Chondrocyte (in vitro differentiated cells): ENCODE results near the gene ARHGAP26. TPM values are rescaled to one million over a fixed set of nuclear protein-coding genes. Genes with fewer than 3 reads are reported as not detected.

ENCODE experiments used
- DNase-seq: peaks from one replicate; pipeline ENCODE4 v3.0.0; 2021; ENCODE audit warnings: mixed read lengths, low spot score
- H3K27ac Mint-ChIP-seq: one replicate; pipeline ENCODE4 v1.8.0; 2021; ENCODE audit warnings: mild to moderate bottlenecking, moderate library complexity, mixed read lengths; ENCODE audit not compliant: unreplicated experiment
- H3K27me3 Mint-ChIP-seq: 2 replicates; pipeline ENCODE4 v1.8.0; 2021; ENCODE audit warnings: low read depth, mixed read lengths
- H3K36me3 Mint-ChIP-seq: 2 replicates; pipeline ENCODE4 v1.8.0; 2021; ENCODE audit warnings: low read depth, mixed read lengths
- H3K4me1 Mint-ChIP-seq: 2 replicates; pipeline ENCODE4 v1.8.0; 2021; ENCODE audit warnings: low read depth, mild to moderate bottlenecking, mixed read lengths
- H3K4me3 Mint-ChIP-seq: one replicate; pipeline ENCODE4 v1.8.0; 2021; ENCODE audit warnings: mild to moderate bottlenecking, moderate library complexity, mixed read lengths; ENCODE audit not compliant: unreplicated experiment
- H3K9me3 Mint-ChIP-seq: 2 replicates; pipeline ENCODE4 v1.8.0; 2021; ENCODE audit warnings: low read depth, mixed read lengths
- total RNA-seq: library from RNA; stranded (reverse); gene quantifications from 3 replicates; pipeline ENCODE4 v1.2.1, GENCODE V29; 2021
- TF ChIP-seq, protein P1 (sequence below): fragments of 200-600 bp; sonication (generic); IDR thresholded peaks from 2 replicates; pipeline ENCODE4 v1.5.0; 2021; ENCODE audit warnings: antibody characterized with exemption, mild to moderate bottlenecking, moderate library complexity

ARHGAP26 gene
- total RNA-seq, 1 donor from 2014 or later: 16.4 TPM

DNA sequence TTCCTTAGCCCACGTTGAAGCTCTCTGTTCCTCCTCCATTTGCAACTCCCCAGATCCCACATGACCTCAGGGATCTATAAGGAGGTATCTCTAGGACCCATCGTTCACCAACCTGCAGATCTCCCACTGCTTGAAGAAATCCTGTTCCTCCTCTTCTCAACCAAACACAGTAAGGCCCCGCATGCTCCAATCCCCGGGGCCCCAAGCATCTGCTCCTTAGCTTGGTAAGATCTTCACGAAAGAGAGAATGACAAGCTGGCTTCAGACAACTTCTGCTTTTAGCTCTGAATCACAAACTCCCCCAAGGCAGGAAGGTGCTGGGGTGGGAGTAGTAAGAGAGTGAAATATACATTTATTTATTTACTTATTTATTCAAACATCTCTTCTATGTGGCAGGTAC is 33.0 kb upstream of the ARHGAP26 start:
- Mint-ChIP-seq H3K4me3 (no peak overlapping the region), H3K27me3 (no peaks in the 10 kb centered on the region), H3K27ac (no peak overlapping the region), H3K9me3 (no peaks in the 10 kb centered on the region), H3K4me1 (peaks cover 11% of the 10 kb centered on the region), H3K36me3 (no peaks in the 10 kb centered on the region)
- TF ChIP-seq, protein P1, sequence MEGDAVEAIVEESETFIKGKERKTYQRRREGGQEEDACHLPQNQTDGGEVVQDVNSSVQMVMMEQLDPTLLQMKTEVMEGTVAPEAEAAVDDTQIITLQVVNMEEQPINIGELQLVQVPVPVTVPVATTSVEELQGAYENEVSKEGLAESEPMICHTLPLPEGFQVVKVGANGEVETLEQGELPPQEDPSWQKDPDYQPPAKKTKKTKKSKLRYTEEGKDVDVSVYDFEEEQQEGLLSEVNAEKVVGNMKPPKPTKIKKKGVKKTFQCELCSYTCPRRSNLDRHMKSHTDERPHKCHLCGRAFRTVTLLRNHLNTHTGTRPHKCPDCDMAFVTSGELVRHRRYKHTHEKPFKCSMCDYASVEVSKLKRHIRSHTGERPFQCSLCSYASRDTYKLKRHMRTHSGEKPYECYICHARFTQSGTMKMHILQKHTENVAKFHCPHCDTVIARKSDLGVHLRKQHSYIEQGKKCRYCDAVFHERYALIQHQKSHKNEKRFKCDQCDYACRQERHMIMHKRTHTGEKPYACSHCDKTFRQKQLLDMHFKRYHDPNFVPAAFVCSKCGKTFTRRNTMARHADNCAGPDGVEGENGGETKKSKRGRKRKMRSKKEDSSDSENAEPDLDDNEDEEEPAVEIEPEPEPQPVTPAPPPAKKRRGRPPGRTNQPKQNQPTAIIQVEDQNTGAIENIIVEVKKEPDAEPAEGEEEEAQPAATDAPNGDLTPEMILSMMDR: no peak
- DNase-seq: no peak

DNA sequence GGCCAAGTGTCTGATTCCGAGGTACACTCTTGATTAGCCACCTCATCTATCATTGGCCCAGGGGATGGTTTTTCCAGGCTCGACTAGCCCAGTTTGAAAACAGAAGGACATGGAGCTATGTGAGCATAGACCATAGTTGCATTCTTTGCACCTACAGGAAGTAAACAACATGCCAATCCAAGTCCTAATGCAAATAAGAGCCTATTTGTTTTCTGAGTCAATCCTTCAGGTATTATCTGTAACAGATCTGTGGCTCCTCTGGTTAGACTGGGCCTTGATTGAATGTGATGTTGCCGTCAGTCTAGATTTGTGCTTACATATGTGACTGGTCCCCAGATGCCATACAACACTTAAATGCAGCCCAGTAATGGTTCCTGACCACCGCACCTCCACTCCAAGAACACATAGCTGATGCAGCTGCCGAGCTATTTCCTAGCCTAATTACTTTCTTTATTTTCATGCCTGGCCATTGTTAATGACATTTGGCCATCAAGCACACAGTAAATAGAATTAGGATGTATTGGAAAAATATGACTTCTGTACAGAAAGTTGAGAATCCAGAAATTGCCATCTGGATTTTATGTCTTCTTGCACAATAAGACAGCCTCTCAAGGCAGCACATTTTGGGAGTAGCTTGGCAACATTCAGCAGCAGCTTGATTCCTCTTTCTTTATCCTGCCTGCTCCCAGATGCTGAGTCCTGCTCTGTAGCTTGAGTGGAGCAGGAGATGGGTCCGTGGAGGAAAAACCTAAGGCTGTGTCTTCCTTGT is 29.5 kb upstream of the ARHGAP26 start:
- no peaks in the 10 kb centered on the region for H3K36me3 Mint-ChIP-seq
- no peaks in the 10 kb centered on the region for H3K9me3 Mint-ChIP-seq
- H3K4me1 Mint-ChIP-seq: peaks cover 18% of the 10 kb centered on the region
- H3K27me3 Mint-ChIP-seq: no peaks in the 10 kb centered on the region
- no peak overlapping the region for H3K27ac Mint-ChIP-seq
- H3K4me3 Mint-ChIP-seq: no peak overlapping the region
- TF ChIP-seq, protein P1: no peak
- DNase-seq: no peak

DNA sequence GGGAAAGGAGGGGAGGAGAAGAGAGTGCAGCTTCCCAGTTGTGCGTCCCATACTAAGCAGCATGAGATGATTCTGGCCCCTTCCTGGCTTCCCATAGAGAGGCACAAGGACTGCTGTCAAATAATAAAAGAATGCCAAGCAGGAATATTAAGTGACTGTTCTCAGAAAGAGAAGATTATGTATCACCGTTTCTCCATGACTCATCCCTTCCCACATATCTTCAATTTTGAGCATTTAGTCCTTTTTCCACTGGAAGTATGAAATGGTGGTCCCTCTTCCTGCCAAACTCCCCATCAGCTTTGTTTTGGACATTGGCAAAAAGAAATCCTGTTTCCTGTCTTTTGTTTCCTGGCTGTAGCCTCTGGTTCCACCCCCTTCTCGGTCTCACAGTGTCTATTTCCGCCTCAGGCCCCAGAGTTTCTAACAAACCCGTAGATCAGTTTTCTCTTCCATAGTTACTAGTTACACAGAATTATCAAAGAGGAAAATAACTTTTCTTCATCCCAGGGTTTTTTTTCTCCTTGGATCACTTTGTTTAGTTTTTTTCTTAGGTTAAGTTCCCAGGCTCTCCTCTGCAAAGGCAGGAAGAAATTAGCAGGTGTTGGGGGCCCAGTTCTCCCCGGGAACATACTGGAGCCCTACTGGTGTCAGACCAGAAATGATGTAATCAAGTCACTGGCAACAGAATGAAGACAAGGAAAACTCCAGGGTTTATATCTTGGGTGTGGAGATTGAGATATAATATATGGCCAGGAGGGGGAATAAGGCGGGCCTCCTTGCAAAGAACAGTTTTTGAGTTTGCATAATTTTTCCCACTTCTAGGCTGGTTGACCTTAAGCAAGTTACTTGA is 26.4 kb upstream of the ARHGAP26 start:
- Mint-ChIP-seq H3K36me3 (no peaks in the 10 kb centered on the region), H3K4me1 (peaks cover 33% of the 10 kb centered on the region), H3K27me3 (no peaks in the 10 kb centered on the region), H3K9me3 (peaks cover 5% of the 10 kb centered on the region), H3K27ac (peak overlapping the region; percentile 88), H3K4me3 (no peak overlapping the region)
- TF ChIP-seq, protein P1: peak; percentile 28
- no peak for DNase-seq

DNA sequence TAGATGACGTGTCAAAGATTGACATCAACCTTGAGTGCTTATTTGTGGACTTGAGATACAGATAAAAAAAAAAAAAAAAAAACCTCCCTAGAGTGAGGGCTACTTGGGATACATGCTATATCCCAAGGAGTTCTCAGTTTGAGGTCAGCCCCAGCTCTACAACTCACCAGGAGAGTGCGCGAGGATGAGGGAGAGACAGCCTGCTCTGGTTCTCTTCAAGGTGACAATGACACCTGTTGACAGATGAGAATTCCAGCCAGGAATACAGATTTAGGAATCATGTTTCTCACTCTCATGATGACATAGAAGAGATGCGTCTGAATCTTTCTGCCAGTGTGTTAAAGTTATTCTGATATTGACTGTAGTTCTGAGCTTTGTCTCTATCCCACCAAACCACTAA is 24.9 kb upstream of the ARHGAP26 start:
- no peak overlapping the region for H3K4me3 Mint-ChIP-seq
- peaks cover 39% of the 10 kb centered on the region for H3K4me1 Mint-ChIP-seq
- no peaks in the 10 kb centered on the region for H3K36me3 Mint-ChIP-seq
- no peaks in the 10 kb centered on the region for H3K27me3 Mint-ChIP-seq
- no peak overlapping the region for H3K27ac Mint-ChIP-seq
- DNase-seq: no peak
- H3K9me3 Mint-ChIP-seq: peaks cover 7% of the 10 kb centered on the region
- TF ChIP-seq, protein P1: no peak
